Stomach (tissue), 9 donors: ENCODE data around the gene NKAP. TPM values are rescaled to one million over a fixed set of nuclear protein-coding genes. Genes with fewer than 3 reads are reported as not detected.
A peak's percentile ranks its signal among the peaks of the same experiment; 100 is the strongest.
"Not testable (repeated sequence)": the region's sequence is repeated elsewhere in the genome, so short reads cannot be mapped to it uniquely, and the experiment has no call there.

ENCODE experiments used
- DNase-seq, 2 donors: peaks; one replicate each; pipeline versions ENCODE4 v3.0.0 to v3.0.0-alpha.2; 2013 to 2019
- H3K27ac ChIP-seq, 5 donors: fragments of 200-600 bp in 4 of 5; sonication (generic) in 4 of 5; one replicate each; pipeline ENCODE4 v1.5.1; 2013 to 2019; ENCODE audit warnings: mild to moderate bottlenecking in 1 of 5, moderate library complexity in 1 of 5
- H3K27me3 ChIP-seq, 3 donors: fragments of 200-600 bp; sonication (generic); one replicate each; pipeline ENCODE4 v1.5.1; 2017 to 2019; ENCODE audit warnings: mixed run types in 1 of 3
- H3K36me3 ChIP-seq, 4 donors: fragments of 200-600 bp; sonication (generic); 1 replicate in 3 of 4; 2 replicates in 1 of 4; pipeline ENCODE4 v1.5.1; 2016 to 2019
- H3K4me1 ChIP-seq, 4 donors: fragments of 200-600 bp; sonication (generic); one replicate each; pipeline ENCODE4 v1.5.1; 2016 to 2019
- H3K4me3 ChIP-seq, 4 donors: fragments of 200-600 bp; sonication (generic) in 3 of 4; one replicate each; pipeline ENCODE4 v1.5.1; 2016 to 2019; ENCODE audit warnings: mild to moderate bottlenecking in 1 of 4
- H3K9me3 ChIP-seq, 4 donors: fragments of 200-600 bp; sonication (generic); one replicate each; pipeline ENCODE4 v1.5.1; 2016 to 2019
- CTCF ChIP-seq, 7 experiments: fragments of 450-650 bp in 4 of 7; fragments of 200-600 bp in 3 of 7; sonication (generic) in 3 of 7; IDR thresholded peaks; one replicate each; pipeline ENCODE4 v1.5.1; 2016 to 2019; ENCODE audit warnings: antibody characterized with exemption in 7 of 7, control low read depth in 2 of 7, mild to moderate bottlenecking in 1 of 7
- EP300 ChIP-seq: sonication (generic); formaldehyde crosslinking; IDR thresholded peaks from one replicate; pipeline ENCODE4 v1.6.1; 2017; ENCODE audit warnings: antibody characterized with exemption
- POLR2A ChIP-seq, 4 donors: fragments of 450-650 bp; IDR thresholded peaks; one replicate each; pipeline ENCODE4 v1.6.1; 2016; ENCODE audit warnings: antibody characterized with exemption in 4 of 4, control low read depth in 2 of 4, mild to moderate bottlenecking in 1 of 4, moderate library complexity in 1 of 4
- POLR2AphosphoS5 ChIP-seq, 3 donors: sonication (generic); formaldehyde crosslinking; IDR thresholded peaks; one replicate each; pipeline ENCODE4 v1.6.1; 2016; ENCODE audit warnings: antibody characterized with exemption in 3 of 3
- WGBS, 5 donors: extraction: QIAGEN DNeasy Blood & Tissue Kit in 3 of 5; methylation state at CpG; one replicate each; pipeline versions ENCODE4 v1.1.5 to v1.1.7; 2013 to 2018; 5-methylcytosine and 5-hydroxymethylcytosine counted together
- intact Hi-C: fragments of 100-400 bp; cut with DNase I; formaldehyde crosslinking; loops from one replicate; pipeline ENCODE4 v1.15.1; 2023; ENCODE audit warnings: low total_unique reads
- polyA plus RNA-seq, 3 donors: library from polyadenylated mRNA; stranded (reverse); fragments of 200-250 nt; gene quantifications; one replicate each; pipeline ENCODE4 v1.2.3, GENCODE V29; 2013
- total RNA-seq, 5 donors: library from RNA; depleted of rRNA; stranded (reverse); fragments of >200 nt; gene quantifications; one replicate each; pipeline versions ENCODE4 v1.1.0 to v1.2.3, GENCODE V29; 2014 to 2016
- donor health status: healthy with polysubstance abuse.
- donor health status: Bipolar disorder and iron deficiency.
- donor health status: healthy.

Gene NKAP
- total and polyA plus RNA-seq, 8 donors, result 0.58 to 7.5 (median 6.2) TPM

GRCh38 chrX:119899125-119899524, 44.4 kb downstream of the NKAP start:
- DNase-seq, result peak in 1 of 2 donors; percentile 44
- Histone ChIP-seq H3K36me3 (no peaks in the 10 kb centered on the region), H3K4me1 (no peaks in the 10 kb centered on the region), H3K27ac (no peak overlapping the region), H3K9me3 (no peaks in the 10 kb centered on the region), H3K4me3 (no peak overlapping the region), H3K27me3 (no peaks in the 10 kb centered on the region)
- TF ChIP-seq CTCF (IDR thresholded peaks at IDR 0.05), result no peak
- no peak for TF ChIP-seq POLR2AphosphoS5 (IDR thresholded peaks at IDR 0.05)
- no peak for TF ChIP-seq POLR2A (IDR thresholded peaks at IDR 0.05)
- no peak for TF ChIP-seq EP300
- WGBS, 5 donors, result 0 to 29% (median 13%) methylated on average over 1 to 2 of the region's 2 CpGs
- intact Hi-C loops, result no loop called here

- H3K4me1 ChIP-seq, result no peaks in the 10 kb centered on the region
- H3K27me3 ChIP-seq, result no peaks in the 10 kb centered on the region
- no peak within 1 kb of the TSS for H3K27ac ChIP-seq
- DNase-seq, result peak in 1 of 2 donors; percentile 23
- 50 to 71% (median 63%) methylated on average over 3 to 4 of the region's 4 CpGs for WGBS, 5 donors
- H3K9me3 ChIP-seq, result no peaks in the 10 kb centered on the region
- no peak for TF ChIP-seq POLR2AphosphoS5 (IDR thresholded peaks at IDR 0.05)
- TF ChIP-seq EP300, result no peak
- TF ChIP-seq CTCF (IDR thresholded peaks at IDR 0.05), result no peak
- no peak for TF ChIP-seq POLR2A (IDR thresholded peaks at IDR 0.05)
- intact Hi-C loops, result no loop called here
- no peak within 1 kb of the TSS for H3K4me3 ChIP-seq
- H3K36me3 ChIP-seq, result no peaks in the 10 kb centered on the region
Measured at GRCh38 chrX:119895843-119896326, 47.7 kb downstream of the NKAP start, which contains the start of gene AKAP14. Gene AKAP14 (plus strand): TSS chrX:119895893. CDS start chrX:119903224, 7,331 bp downstream.

- H3K9me3 ChIP-seq, H3K4me3 ChIP-seq, intact Hi-C loops, H3K4me1 ChIP-seq, H3K36me3 ChIP-seq, H3K27ac ChIP-seq: not testable (repeated sequence)
- H3K27me3 ChIP-seq, result peaks cover 0 to 11% (median 0%) of the 10 kb centered on the region in 3 donors
- WGBS, 5 donors, result 44 to 67% (median 59%) methylated on average over 16 of the region's 16 CpGs
- DNase-seq, result peak in 1 of 2 donors; percentile 20
Measured at GRCh38 chrX:119891961-119892692, 51.4 kb downstream of the NKAP start.

GRCh38 chrX:119890626-119891025, 52.9 kb downstream of the NKAP start:
- H3K4me1 ChIP-seq, H3K9me3 ChIP-seq, H3K4me3 ChIP-seq, intact Hi-C loops, H3K27ac ChIP-seq, DNase-seq, H3K36me3 ChIP-seq: not testable (repeated sequence)
- H3K27me3 ChIP-seq, result peaks cover 0 to 11% (median 0%) of the 10 kb centered on the region in 3 donors
- 84 to 100% (median 88%) methylated on average over 5 to 33 of the region's 36 CpGs for WGBS, 5 donors

- Histone ChIP-seq H3K36me3 (no peaks in the 10 kb centered on the region), H3K9me3 (peaks cover 0 to 3% (median 0%) of the 10 kb centered on the region in 4 donors), H3K4me1 (peaks cover 0 to 6% (median 0%) of the 10 kb centered on the region in 4 donors), H3K4me3 (peak overlapping the region; percentile 22 to 43 (median 38)), H3K27me3 (peaks cover 0 to 11% (median 0%) of the 10 kb centered on the region in 3 donors), H3K27ac (no peak overlapping the region)
- TF ChIP-seq EP300 (no peak), CTCF (IDR thresholded peaks at IDR 0.05) (peak in 3 of 7 experiments; percentile 9 to 34 (median 15))
- DNase-seq, result peak; percentile 54 to 80
- intact Hi-C loops, result no loop called here
- 6 to 41% (median 9%) methylated on average over 10 to 40 of the region's 40 CpGs for WGBS, 5 donors
Measured at GRCh38 chrX:119887721-119888425, 55.7 kb downstream of the NKAP start.
